Measurements from ENCODE around the gene IFNAR1.

Gene IFNAR1

GRCh38 chr21:33292724-33293123 lies 32.0 kb upstream of the IFNAR1 start:
- peaks cover 22% of the 10 kb centered on the region for H3K4me1 ChIP-seq (ENCODE audit: low read length)
- H4K20me1 ChIP-seq (ENCODE audit: insufficient read depth, low read length) = no peaks in the 10 kb centered on the region
- H3K9me2 ChIP-seq (replicated peaks; ENCODE audit: insufficient read depth, low read length) = no peaks in the 10 kb centered on the region
- H3K36me3 ChIP-seq (replicated peaks; ENCODE audit: insufficient read depth, low read length) = no peaks in the 10 kb centered on the region
- no peak overlapping the region for H2AFZ ChIP-seq (ENCODE audit: low read length)
- H3K4me2 ChIP-seq (ENCODE audit: low read depth, low read length) = 0 out of 2 replicates have a peak overlapping the region, but pooled peaks have one; percentile 40
- peak overlapping the region; percentile 65; the same call in 1 of the 2 replicates for H3K27ac ChIP-seq (ENCODE audit: low read length)
- no peaks in the 10 kb centered on the region for H3K9me3 ChIP-seq (replicated peaks; ENCODE audit: insufficient read depth, low read length)
- no peaks in the 10 kb centered on the region for H3K79me2 ChIP-seq (ENCODE audit: low read length)
- no peak for DNase-seq
- no peak overlapping the region for H3K4me3 ChIP-seq (ENCODE audit: low read length)
- no peak overlapping the region for H3K9ac ChIP-seq (ENCODE audit: low read length)
- H3K27me3 ChIP-seq (replicated peaks; ENCODE audit: insufficient read depth, low read length) = no peaks in the 10 kb centered on the region
- peaks cover 12% of the 10 kb centered on the region for H3F3A ChIP-seq (ENCODE audit: insufficient read depth, low read length)
- TF ChIP-seq EZH2phosphoT487 (IDR thresholded peaks at IDR 0.05; ENCODE audit: low read length) = no peak
- TF ChIP-seq CTCF (IDR thresholded peaks at IDR 0.05; ENCODE audit: low read length) = no peak
- no peak for TF ChIP-seq EZH2 (optimal IDR thresholded peaks at IDR 0.05; ENCODE audit: low read depth, low read length)

GRCh38 chr21:33293136-33293535 lies 31.6 kb upstream of the IFNAR1 start:
- Histone ChIP-seq H3K9ac (ENCODE audit: low read length) (peak overlapping the region; percentile 3; the same call in 1 of the 2 replicates), H3K4me2 (ENCODE audit: low read depth, low read length) (peak overlapping the region; percentile 40; the same call in 1 of the 2 replicates), H3K4me1 (ENCODE audit: low read length) (peaks cover 22% of the 10 kb centered on the region), H2AFZ (ENCODE audit: low read length) (no peak overlapping the region), H3F3A (ENCODE audit: insufficient read depth, low read length) (peaks cover 12% of the 10 kb centered on the region), H3K27ac (ENCODE audit: low read length) (peak overlapping the region; percentile 65; the same call in 1 of the 2 replicates), H4K20me1 (ENCODE audit: insufficient read depth, low read length) (no peaks in the 10 kb centered on the region), H3K9me2 (replicated peaks; ENCODE audit: insufficient read depth, low read length) (no peaks in the 10 kb centered on the region), H3K4me3 (ENCODE audit: low read length) (no peak overlapping the region), H3K36me3 (replicated peaks; ENCODE audit: insufficient read depth, low read length) (no peaks in the 10 kb centered on the region), H3K9me3 (replicated peaks; ENCODE audit: insufficient read depth, low read length) (no peaks in the 10 kb centered on the region), H3K27me3 (replicated peaks; ENCODE audit: insufficient read depth, low read length) (no peaks in the 10 kb centered on the region), H3K79me2 (ENCODE audit: low read length) (no peaks in the 10 kb centered on the region)
- no peak for DNase-seq
- TF ChIP-seq EZH2 (optimal IDR thresholded peaks at IDR 0.05; ENCODE audit: low read depth, low read length) = no peak
- TF ChIP-seq CTCF (IDR thresholded peaks at IDR 0.05; ENCODE audit: low read length) = no peak
- TF ChIP-seq EZH2phosphoT487 (IDR thresholded peaks at IDR 0.05; ENCODE audit: low read length) = no peak

GRCh38 chr21:33293811-33294216 lies 31.0 kb upstream of the IFNAR1 start:
- Histone ChIP-seq H3K4me3 (ENCODE audit: low read length) (peak overlapping the region; percentile 0; the same call in 1 of the 2 replicates), H3K4me1 (ENCODE audit: low read length) (peaks cover 25% of the 10 kb centered on the region), H3K9me3 (replicated peaks; ENCODE audit: insufficient read depth, low read length) (no peaks in the 10 kb centered on the region), H3K9me2 (replicated peaks; ENCODE audit: insufficient read depth, low read length) (no peaks in the 10 kb centered on the region), H3K27me3 (replicated peaks; ENCODE audit: insufficient read depth, low read length) (no peaks in the 10 kb centered on the region), H3K36me3 (replicated peaks; ENCODE audit: insufficient read depth, low read length) (no peaks in the 10 kb centered on the region), H3K4me2 (ENCODE audit: low read depth, low read length) (peak overlapping the region; percentile 40), H2AFZ (ENCODE audit: low read length) (0 out of 2 replicates have a peak overlapping the region, but pooled peaks have one; percentile 2), H3K9ac (ENCODE audit: low read length) (peak overlapping the region; percentile 0; the same call in 1 of the 2 replicates), H3K79me2 (ENCODE audit: low read length) (no peaks in the 10 kb centered on the region), H4K20me1 (ENCODE audit: insufficient read depth, low read length) (no peaks in the 10 kb centered on the region), H3K27ac (ENCODE audit: low read length) (peak overlapping the region; percentile 65), H3F3A (ENCODE audit: insufficient read depth, low read length) (peaks cover 12% of the 10 kb centered on the region)
- DNase-seq = peak; percentile 86
- TF ChIP-seq EZH2phosphoT487 (IDR thresholded peaks at IDR 0.05; ENCODE audit: low read length) (no peak), CTCF (IDR thresholded peaks at IDR 0.05; ENCODE audit: low read length) (no peak), EZH2 (optimal IDR thresholded peaks at IDR 0.05; ENCODE audit: low read depth, low read length) (no peak)
